Epithelial cell of proximal tubule (primary cell): ENCODE measurements around the gene MTO1. TPM values are rescaled to one million over a fixed set of nuclear protein-coding genes. Genes with fewer than 3 reads are reported as not detected.

Experiments
- DNase-seq: peaks from one replicate; pipeline ENCODE4 v3.0.0-alpha.2; 2011; ENCODE audit warnings: low read depth
- H3K4me3 ChIP-seq: 2 replicates; pipeline ENCODE4 v1.5.1; 2011; ENCODE audit warnings: low read depth, mild to moderate bottlenecking, low read length
- total RNA-seq: library from RNA; depleted of rRNA; stranded (reverse); fragments of >200 nt; gene quantifications from 2 replicates; pipeline ENCODE4 v1.2.3, GENCODE V29; 2015
- TF ChIP-seq, protein P1 (sequence below): conservative IDR thresholded peaks from 2 replicates; pipeline ENCODE4 v1.5.1; 2012; ENCODE audit warnings: low read depth, mild to moderate bottlenecking, low read length

Gene MTO1
- total RNA-seq, 1 donor from 2014 or later, result 23.5 TPM

GRCh38 chr6:73556836-73557235 lies 95.3 kb downstream of the MTO1 start:
- no peak for DNase-seq
- no peak overlapping the region for H3K4me3 ChIP-seq
- TF ChIP-seq, protein P1, sequence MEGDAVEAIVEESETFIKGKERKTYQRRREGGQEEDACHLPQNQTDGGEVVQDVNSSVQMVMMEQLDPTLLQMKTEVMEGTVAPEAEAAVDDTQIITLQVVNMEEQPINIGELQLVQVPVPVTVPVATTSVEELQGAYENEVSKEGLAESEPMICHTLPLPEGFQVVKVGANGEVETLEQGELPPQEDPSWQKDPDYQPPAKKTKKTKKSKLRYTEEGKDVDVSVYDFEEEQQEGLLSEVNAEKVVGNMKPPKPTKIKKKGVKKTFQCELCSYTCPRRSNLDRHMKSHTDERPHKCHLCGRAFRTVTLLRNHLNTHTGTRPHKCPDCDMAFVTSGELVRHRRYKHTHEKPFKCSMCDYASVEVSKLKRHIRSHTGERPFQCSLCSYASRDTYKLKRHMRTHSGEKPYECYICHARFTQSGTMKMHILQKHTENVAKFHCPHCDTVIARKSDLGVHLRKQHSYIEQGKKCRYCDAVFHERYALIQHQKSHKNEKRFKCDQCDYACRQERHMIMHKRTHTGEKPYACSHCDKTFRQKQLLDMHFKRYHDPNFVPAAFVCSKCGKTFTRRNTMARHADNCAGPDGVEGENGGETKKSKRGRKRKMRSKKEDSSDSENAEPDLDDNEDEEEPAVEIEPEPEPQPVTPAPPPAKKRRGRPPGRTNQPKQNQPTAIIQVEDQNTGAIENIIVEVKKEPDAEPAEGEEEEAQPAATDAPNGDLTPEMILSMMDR, result no peak

Other genes with a start within 250 kb of the MTO1 start
- gene KHDC1L, start 236.2 kb upstream of the MTO1 start, total RNA-seq, result not detected in 2 replicates
- 2.3 and 5.0 TPM in 2 replicates for gene KHDC1, start 198.5 kb upstream of the MTO1 start, total RNA-seq
- not detected in 2 replicates for gene DPPA5, start 107.5 kb upstream of the MTO1 start, total RNA-seq
- not detected in 2 replicates for gene KHDC3L, start 99.1 kb upstream of the MTO1 start, total RNA-seq
- not detected in 2 replicates for gene OOEP, start 91.8 kb upstream of the MTO1 start, total RNA-seq
- 1.8 and 2.2 TPM in 2 replicates for gene DDX43, start 66.9 kb upstream of the MTO1 start, total RNA-seq
- 9.1 and 18.2 TPM in 2 replicates for gene CGAS, start 9.4 kb upstream of the MTO1 start, total RNA-seq
- 9,761 and 15,338 TPM in 2 replicates for gene EEF1A1, start 59.3 kb downstream of the MTO1 start, total RNA-seq
- gene SLC17A5, start 192.3 kb downstream of the MTO1 start, total RNA-seq, result 11.4 TPM in 2 replicates
- 11.4 and 24.3 TPM in 2 replicates for gene CD109, start 234.5 kb downstream of the MTO1 start, total RNA-seq